HS-5 (cell line): ENCODE data around the gene SCCPDH.
"Not testable (repeated sequence)": the region's sequence is repeated elsewhere in the genome, so short reads cannot be mapped to it uniquely, and the experiment has no call there.

Source experiments
- DNase-seq: peaks from one replicate; pipeline ENCODE4 v3.0.0-alpha.2; 2012; ENCODE audit warnings: low read depth

Gene SCCPDH

GRCh38 chr1:246724016-246724730, at the start of gene SCCPDH:
Gene SCCPDH (plus strand): TSS chr1:246724409. CDS start chr1:246724423, 14 bp downstream.
- DNase-seq: no peak

- no peak for DNase-seq
Measured at GRCh38 chr1:246677842-246678241, 46.4 kb upstream of the SCCPDH start.

GRCh38 chr1:246678816-246679793, 45.1 kb upstream of the SCCPDH start:
- DNase-seq: no peak

- DNase-seq: no peak
Measured at GRCh38 chr1:246679794-246680177, 44.4 kb upstream of the SCCPDH start.

- no peak for DNase-seq
Measured at GRCh38 chr1:246680190-246680589, 44.0 kb upstream of the SCCPDH start.

GRCh38 chr1:246680696-246681130, 43.5 kb upstream of the SCCPDH start:
- DNase-seq: no peak

- DNase-seq: no peak
Measured at GRCh38 chr1:246681900-246682895, 42.0 kb upstream of the SCCPDH start.

GRCh38 chr1:246683521-246683920, 40.7 kb upstream of the SCCPDH start:
- DNase-seq: no peak

- no peak for DNase-seq
Measured at GRCh38 chr1:246687002-246687401, 37.2 kb upstream of the SCCPDH start.

- DNase-seq: no peak
Measured at GRCh38 chr1:246689409-246690008, 34.7 kb upstream of the SCCPDH start.

GRCh38 chr1:246690100-246690499, 34.1 kb upstream of the SCCPDH start:
- DNase-seq: no peak

- DNase-seq: no peak
Measured at GRCh38 chr1:246691622-246692495, 32.4 kb upstream of the SCCPDH start.

- not testable (repeated sequence) for DNase-seq
Measured at GRCh38 chr1:246694213-246694895, 29.9 kb upstream of the SCCPDH start.

GRCh38 chr1:246695136-246695535, 29.1 kb upstream of the SCCPDH start:
- no peak for DNase-seq

- DNase-seq: no peak
Measured at GRCh38 chr1:246695666-246696065, 28.5 kb upstream of the SCCPDH start.

GRCh38 chr1:246698466-246699094, 25.6 kb upstream of the SCCPDH start:
- no peak for DNase-seq

GRCh38 chr1:246699095-246699735, 25.0 kb upstream of the SCCPDH start:
- peak; percentile 72 for DNase-seq

- DNase-seq: no peak
Measured at GRCh38 chr1:246703581-246703980, 20.6 kb upstream of the SCCPDH start.

GRCh38 chr1:246705368-246705767, 18.8 kb upstream of the SCCPDH start:
- peak; percentile 85 for DNase-seq
